SK-N-SH (cell line): ENCODE data around the gene RGS6. TPM values are rescaled to one million over a fixed set of nuclear protein-coding genes. Genes with fewer than 3 reads are reported as not detected.

Experiments used
- CTCF ChIA-PET: fragments of 300-600, 350-600 bp; formaldehyde crosslinking; extraction: SDS; loops from one replicate; lab custom pipeline; 2021; lab: Yijun Ruan, JAX
- POLR2A ChIA-PET: fragments of 350-600 bp; sonication (Branson Sonifier 250); formaldehyde crosslinking; extraction: SDS; loops from one replicate; lab custom pipeline; 2020; ENCODE audit warnings: antibody characterized with exemption, inconsistent platforms; lab: Yijun Ruan, JAX
- DNase-seq: peaks from one replicate; pipeline ENCODE4 v3.0.0; 2012
- H2AFZ ChIP-seq: fragments of 200-600 bp; sonication (generic); 2 replicates; pipeline ENCODE4 v1.8.1; 2016; ENCODE audit warnings: antibody characterized with exemption, mild to moderate bottlenecking, low read depth
- H3F3A ChIP-seq: fragments of 200-600 bp; sonication (generic); replicated peaks from 2 replicates; pipeline ENCODE3; 2016; ENCODE audit warnings: antibody characterized with exemption, mild to moderate bottlenecking; ENCODE audit not compliant: insufficient read depth
- H3K27ac ChIP-seq, 2 experiments: fragments of 200-500 bp in 1 of 2; fragments of 200-600 bp in 1 of 2; sonication (Bioruptor generic) in 1 of 2; sonication (generic), shearing (Covaris generic) in 1 of 2; 2 replicates each; pipeline versions ENCODE4 v1.5.1 to v1.6.1; 2014 to 2016; ENCODE audit warnings: low read depth in 2 of 2, inconsistent platforms in 1 of 2, low read length in 1 of 2, mild to moderate bottlenecking in 1 of 2, mixed read lengths in 1 of 2
- H3K27me3 ChIP-seq: fragments of 200-600 bp; sonication (generic), shearing (Covaris generic); 2 replicates; pipeline ENCODE4 v1.6.1; 2016; ENCODE audit warnings: mixed run types; ENCODE audit not compliant: insufficient read depth
- H3K36me3 ChIP-seq, 2 experiments: fragments of 200-500 bp in 1 of 2; fragments of 200-600 bp in 1 of 2; sonication (Bioruptor generic) in 1 of 2; sonication (generic) in 1 of 2; replicated peaks in 1 of 2; 2 replicates each; pipeline versions ENCODE3 to v1.5.1; 2014 to 2016; ENCODE audit warnings: low read length in 1 of 2, mild to moderate bottlenecking in 1 of 2; ENCODE audit not compliant: insufficient read depth in 2 of 2, control insufficient read depth in 1 of 2
- H3K4me1 ChIP-seq, 2 experiments: fragments of 200-500 bp in 1 of 2; fragments of 200-600 bp in 1 of 2; sonication (Bioruptor generic) in 1 of 2; sonication (generic), shearing (Covaris generic) in 1 of 2; 2 replicates each; pipeline versions ENCODE4 v1.5.1 to v1.6.1; 2014 to 2016; ENCODE audit warnings: low read depth in 1 of 2, low read length in 1 of 2, mixed run types in 1 of 2; ENCODE audit not compliant: insufficient read depth in 2 of 2, control insufficient read depth in 1 of 2
- H3K4me2 ChIP-seq: fragments of 200-600 bp; sonication (generic), shearing (Covaris generic); 2 replicates; pipeline ENCODE4 v1.6.1; 2017; ENCODE audit warnings: mixed run types
- H3K4me3 ChIP-seq, 2 experiments: fragments of 200-500 bp in 1 of 2; fragments of 200-600 bp in 1 of 2; sonication (Bioruptor generic) in 1 of 2; sonication (generic), shearing (Covaris generic) in 1 of 2; 2 replicates each; pipeline versions ENCODE4 v1.5.1 to v1.8.1; 2014 to 2016; ENCODE audit warnings: low read depth in 2 of 2, inconsistent platforms in 1 of 2, low read length in 1 of 2, mild to moderate bottlenecking in 1 of 2, mixed read lengths in 1 of 2, moderate library complexity in 1 of 2
- H3K79me2 ChIP-seq: fragments of 200-600 bp; sonication (generic); 2 replicates; pipeline ENCODE4 v1.8.1; 2017; ENCODE audit warnings: mild to moderate bottlenecking; ENCODE audit not compliant: insufficient read depth
- H3K9ac ChIP-seq: fragments of 200-600 bp; sonication (generic); 2 replicates; pipeline ENCODE4 v1.6.1; 2017; ENCODE audit warnings: mixed run types
- H3K9me2 ChIP-seq: fragments of 200-600 bp; sonication (generic); 2 replicates; pipeline ENCODE4 v1.6.1; 2017; ENCODE audit warnings: mixed run types
- H3K9me3 ChIP-seq: fragments of 200-600 bp; sonication (generic); 2 replicates; pipeline ENCODE4 v1.6.1; 2017; ENCODE audit warnings: mixed run types, mild to moderate bottlenecking, moderate library complexity
- H4K20me1 ChIP-seq: fragments of 200-600 bp; sonication (generic); 2 replicates; pipeline ENCODE4 v1.6.1; 2017; ENCODE audit warnings: mild to moderate bottlenecking, mixed run types; ENCODE audit not compliant: insufficient read depth
- CHD2 ChIP-seq: fragments of 150-350 bp; IDR thresholded peaks from 2 replicates; pipeline ENCODE4 v1.6.1; 2018; ENCODE audit warnings: low read length; ENCODE audit not compliant: partially characterized antibody
- FOXJ3 ChIP-seq: sonication (generic); formaldehyde crosslinking; IDR thresholded peaks from 2 replicates; pipeline ENCODE4 v1.5.1; 2020; ENCODE audit warnings: mild to moderate bottlenecking, missing genetic modification reagents
- GABPA ChIP-seq: IDR thresholded peaks from 2 replicates; pipeline ENCODE4 v1.4.0; 2012; ENCODE audit warnings: low read depth, mild to moderate bottlenecking
- NRF1 ChIP-seq: IDR thresholded peaks from 2 replicates; pipeline ENCODE4 v1.6.1; 2012; ENCODE audit warnings: low read depth, mild to moderate bottlenecking, low read length
- PBX3 ChIP-seq: IDR thresholded peaks from 2 replicates; pipeline ENCODE4; 2012
- RCOR1 ChIP-seq: fragments of 150-350 bp; IDR thresholded peaks from 2 replicates; pipeline ENCODE4 v1.6.1; 2017; ENCODE audit warnings: antibody characterized with exemption, low read length
- SMC3 ChIP-seq: IDR thresholded peaks from 2 replicates; pipeline ENCODE4 v1.6.1; 2012; ENCODE audit warnings: low read depth, low read length, improper control_type of control experiment
- TAF1 ChIP-seq: IDR thresholded peaks from 2 replicates; pipeline ENCODE4 v1.6.1; 2012; ENCODE audit warnings: low read depth, mild to moderate bottlenecking, low read length, moderate library complexity, borderline replicate concordance
- TCF12 ChIP-seq: IDR thresholded peaks from 2 replicates; pipeline ENCODE4 v1.4.0; 2012
- TEAD4 ChIP-seq: IDR thresholded peaks from 2 replicates; pipeline ENCODE4 v1.4.0; 2012; ENCODE audit warnings: mild to moderate bottlenecking, borderline replicate concordance; ENCODE audit not compliant: insufficient read depth
- ZBTB33 ChIP-seq: IDR thresholded peaks from 2 replicates; pipeline ENCODE4 v1.4.0; 2012; ENCODE audit warnings: low read depth, borderline replicate concordance
- WGBS: methylation state at CpG from one replicate; pipeline ENCODE4 v1.1.6; 2017; ENCODE audit warnings: low lambda C conversion rate; 5-methylcytosine and 5-hydroxymethylcytosine counted together
- polyA plus RNA-seq, 3 experiments: library from polyadenylated mRNA; depleted of rRNA; stranded (reverse); fragments of >200 nt; gene quantifications; 2 replicates each; pipeline ENCODE4 v1.2.3, GENCODE V29; 2012

The RGS6 gene
- polyA plus RNA-seq, 1 of the 3 experiments (the other 2 are of a cell fraction) = not detected

- H3K9me3 ChIP-seq = peaks cover 5% of the 10 kb centered on the region; the same call in 1 of the 2 replicates
- no peak for DNase-seq
- WGBS = 20% methylated on average over 4 of the region's 4 CpGs
- no peaks in the 10 kb centered on the region for H3K36me3 ChIP-seq
- H3K4me2 ChIP-seq = no peak overlapping the region
- no peak overlapping the region for H3K27ac ChIP-seq
- ChIA-PET CTCF (interaction anchor here (0.8 to 8.9 kb wide), 5 partner anchors 374 to 430 kb away, joined by 3 to 269 read pairs (median 3); no protein-coding TSS in a partner anchor), POLR2A (no interaction called here)
- no peaks in the 10 kb centered on the region for H4K20me1 ChIP-seq
- no peak overlapping the region for H3K4me3 ChIP-seq
- H3F3A ChIP-seq = no peaks in the 10 kb centered on the region
- peaks cover 0 to 7% of the 10 kb centered on the region in 2 experiments; a peak in 1 of 4 replicates for H3K4me1 ChIP-seq
- no peak overlapping the region for H2AFZ ChIP-seq
- no peaks in the 10 kb centered on the region for H3K9me2 ChIP-seq
- H3K9ac ChIP-seq = no peak overlapping the region
- H3K27me3 ChIP-seq = no peaks in the 10 kb centered on the region
- no peaks in the 10 kb centered on the region for H3K79me2 ChIP-seq
- TF ChIP-seq SMC3 (no peak), TCF12 (no peak)
Observed at GRCh38 chr14:72519543-72519942, 587.3 kb downstream of the RGS6 start.

- Histone ChIP-seq H3K4me1 (peaks cover 0 to 7% of the 10 kb centered on the region in 2 experiments; a peak in 1 of 4 replicates), H3K4me3 (no peak overlapping the region), H4K20me1 (no peaks in the 10 kb centered on the region), H3F3A (no peaks in the 10 kb centered on the region), H3K9ac (no peak overlapping the region), H3K4me2 (no peak overlapping the region), H3K36me3 (no peaks in the 10 kb centered on the region), H2AFZ (no peak overlapping the region), H3K9me3 (peaks cover 5% of the 10 kb centered on the region; the same call in 1 of the 2 replicates), H3K9me2 (no peaks in the 10 kb centered on the region), H3K27me3 (no peaks in the 10 kb centered on the region), H3K79me2 (no peaks in the 10 kb centered on the region), H3K27ac (no peak overlapping the region)
- TF ChIP-seq NRF1 (no peak), GABPA (no peak), CHD2 (no peak), TEAD4 (no peak), RCOR1 (no peak), FOXJ3 (CRISPR knock-in tag) (no peak), ZBTB33 (no peak), PBX3 (no peak), TAF1 (no peak)
- 43% methylated on average over 4 of the region's 4 CpGs for WGBS
- DNase-seq = no peak
- ChIA-PET POLR2A (no interaction called here), CTCF (interaction anchor here (0.6 to 1.2 kb wide), 5 partner anchors 363 to 945 kb away, joined by 3 to 6 read pairs (median 3); no protein-coding TSS in a partner anchor)
Observed at GRCh38 chr14:72521045-72521444, 588.8 kb downstream of the RGS6 start.
